ENCODE results near the gene SNX11. TPM values are rescaled to one million over a fixed set of nuclear protein-coding genes. Genes with fewer than 3 reads are reported as not detected.

Gene SNX11
- 11.9 and 12.7 TPM in 2 replicates for total RNA-seq

GRCh38 chr17:48107137-48108055, at the start of gene SNX11:
Gene SNX11, plus strand, starts transcription at chr17:48107766. Its CDS starts 4,278 bp downstream, at chr17:48112044.

GRCh38 chr17:48101012-48101720, 6.4 kb upstream of the SNX11 start, which contains the start of gene CBX1:
Gene CBX1, minus strand, starts transcription at chr17:48101478. Its CDS starts 24,474 bp downstream, at chr17:48077004.

Other genes with a start within 250 kb of the SNX11 start
- 1.6 and 1.8 TPM in 2 replicates for gene SP2, start 211.5 kb upstream of the SNX11 start, total RNA-seq
- gene PNPO, start 166.2 kb upstream of the SNX11 start, total RNA-seq = 22.6 and 25.1 TPM in 2 replicates
- not detected in 2 replicates for gene PRR15L, start 149.9 kb upstream of the SNX11 start, total RNA-seq
- gene CDK5RAP3, start 136.7 kb upstream of the SNX11 start, total RNA-seq = 69.5 and 106 TPM in 2 replicates
- gene COPZ2, start 70.0 kb upstream of the SNX11 start, total RNA-seq = 50.5 and 62.9 TPM in 2 replicates
- 302 and 435 TPM in 2 replicates for gene NFE2L1, start 59.4 kb upstream of the SNX11 start, total RNA-seq
- 34.4 and 34.9 TPM in 2 replicates for gene CBX1, start 6.3 kb upstream of the SNX11 start, total RNA-seq